ENCODE measurements around the gene IER2.

IER2 gene

DNA sequence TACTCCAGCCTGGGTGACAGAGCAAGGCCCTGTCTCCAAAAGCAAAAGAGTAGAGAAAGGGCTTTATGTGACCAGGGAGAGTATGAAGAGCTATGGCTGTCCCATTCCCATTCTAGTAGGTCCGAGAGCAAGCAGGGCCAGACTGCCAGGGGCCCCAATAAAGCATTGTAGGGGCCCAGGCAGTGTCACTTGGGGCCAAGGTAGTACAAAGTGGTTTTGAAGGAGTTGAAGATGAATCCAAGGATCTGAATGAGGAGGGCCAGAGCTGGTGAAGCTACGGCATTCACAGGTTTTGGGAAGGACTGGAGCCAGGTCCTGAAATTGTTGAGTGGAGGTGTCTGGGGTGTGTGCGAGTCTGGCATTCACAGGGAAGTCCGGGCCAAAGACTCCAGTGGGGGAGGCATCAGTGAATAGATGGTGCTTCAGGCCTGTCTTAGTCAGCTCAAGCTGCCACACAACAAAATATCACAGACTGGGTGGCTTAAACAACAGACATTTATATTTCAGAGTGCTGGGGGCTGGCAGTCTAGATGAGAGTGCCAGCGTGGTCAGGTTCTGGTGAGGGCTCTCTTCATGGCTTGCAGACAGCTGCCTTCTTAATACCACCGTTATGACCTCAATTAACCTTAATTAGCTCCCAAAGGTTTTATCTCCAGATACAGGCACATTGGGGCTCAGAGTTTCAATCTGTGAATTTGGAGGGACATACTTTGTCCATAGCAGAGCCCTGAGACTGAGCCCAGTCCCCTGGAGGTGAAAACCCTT, 22.2 kb upstream of the IER2 start:
- TF ChIP-seq POLR2A (IDR thresholded peaks at IDR 0.05; ENCODE audit: low read depth, low read length): no peak
- FAIRE-seq (no peak), DNase-seq (ENCODE audit: insufficient read length, low spot score) (no peak)

DNA sequence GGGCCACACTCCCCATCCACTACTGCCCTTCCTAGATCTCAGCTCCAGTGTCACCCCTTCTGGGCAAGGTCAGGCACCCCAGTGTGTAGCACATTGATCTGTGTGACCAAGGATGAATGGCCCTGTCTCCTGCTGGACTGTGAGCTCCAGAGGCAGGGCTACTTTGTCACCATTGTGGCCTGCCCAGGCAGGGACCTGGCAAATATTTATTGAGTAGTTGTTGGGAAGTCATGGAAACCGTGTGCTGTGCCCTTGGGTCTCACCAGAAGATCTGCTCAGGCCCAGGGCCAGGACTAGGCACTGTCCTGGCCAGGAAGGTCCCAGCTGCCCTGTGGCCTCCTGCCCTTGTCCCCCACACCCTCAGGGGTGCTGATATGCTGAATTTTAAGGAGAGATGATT, 21.6 kb upstream of the IER2 start:
- no peak for FAIRE-seq
- no peak for TF ChIP-seq POLR2A (IDR thresholded peaks at IDR 0.05; ENCODE audit: low read depth, low read length)
- DNase-seq (ENCODE audit: insufficient read length, low spot score): no peak

DNA sequence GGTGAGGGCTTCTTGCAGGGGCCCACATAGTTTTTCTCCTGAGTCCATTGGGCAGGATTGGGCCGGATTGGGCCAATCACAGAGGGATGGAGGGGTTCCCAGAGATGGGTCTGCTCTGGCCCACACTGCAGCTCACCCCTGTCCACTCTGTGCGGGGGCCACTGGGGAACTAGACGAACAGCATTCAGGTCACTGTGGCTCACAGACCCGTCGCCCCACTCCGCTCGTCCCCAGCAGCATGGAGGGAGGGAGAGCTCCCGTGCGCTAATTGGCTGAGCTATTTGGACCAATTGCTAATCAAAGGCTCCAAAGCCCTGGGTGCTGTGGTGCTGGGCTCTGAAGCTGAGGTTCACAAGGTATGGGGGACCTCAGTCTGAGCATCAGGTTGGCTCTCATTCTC, 20.8 kb upstream of the IER2 start:
- no peak for TF ChIP-seq POLR2A (IDR thresholded peaks at IDR 0.05; ENCODE audit: low read depth, low read length)
- no peak for FAIRE-seq
- DNase-seq (ENCODE audit: insufficient read length, low spot score): no peak

DNA sequence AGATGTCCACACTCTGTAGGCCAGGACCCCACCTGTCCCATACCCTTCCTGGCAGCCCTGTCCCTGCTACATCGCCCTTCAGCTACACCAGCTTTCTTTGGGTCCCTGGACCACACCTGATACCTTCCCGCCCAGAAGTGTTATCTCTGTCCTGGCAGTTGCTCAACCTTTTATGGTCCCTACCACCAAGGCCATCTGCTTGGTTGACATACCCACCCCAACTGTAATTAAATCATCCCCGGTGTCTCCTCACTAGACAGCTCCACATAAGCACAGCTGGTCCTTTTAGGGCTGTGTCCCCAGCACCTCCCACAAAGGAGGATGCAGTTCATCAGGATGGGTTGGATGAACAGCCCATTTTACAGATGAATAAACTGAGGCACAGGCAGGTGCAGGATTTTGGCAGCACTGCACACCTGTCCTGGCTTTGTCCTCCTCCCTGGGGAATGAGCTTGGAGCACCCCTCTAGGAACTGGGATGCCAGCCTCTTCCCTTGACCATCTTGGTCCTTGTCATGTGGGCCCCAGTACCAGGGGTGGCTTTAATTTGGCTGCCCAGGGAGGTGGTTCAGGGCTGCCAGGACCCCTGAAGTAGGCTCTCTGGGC, 19.2 kb upstream of the IER2 start:
- FAIRE-seq (no peak), DNase-seq (ENCODE audit: insufficient read length, low spot score) (no peak)
- TF ChIP-seq POLR2A (IDR thresholded peaks at IDR 0.05; ENCODE audit: low read depth, low read length): no peak

DNA sequence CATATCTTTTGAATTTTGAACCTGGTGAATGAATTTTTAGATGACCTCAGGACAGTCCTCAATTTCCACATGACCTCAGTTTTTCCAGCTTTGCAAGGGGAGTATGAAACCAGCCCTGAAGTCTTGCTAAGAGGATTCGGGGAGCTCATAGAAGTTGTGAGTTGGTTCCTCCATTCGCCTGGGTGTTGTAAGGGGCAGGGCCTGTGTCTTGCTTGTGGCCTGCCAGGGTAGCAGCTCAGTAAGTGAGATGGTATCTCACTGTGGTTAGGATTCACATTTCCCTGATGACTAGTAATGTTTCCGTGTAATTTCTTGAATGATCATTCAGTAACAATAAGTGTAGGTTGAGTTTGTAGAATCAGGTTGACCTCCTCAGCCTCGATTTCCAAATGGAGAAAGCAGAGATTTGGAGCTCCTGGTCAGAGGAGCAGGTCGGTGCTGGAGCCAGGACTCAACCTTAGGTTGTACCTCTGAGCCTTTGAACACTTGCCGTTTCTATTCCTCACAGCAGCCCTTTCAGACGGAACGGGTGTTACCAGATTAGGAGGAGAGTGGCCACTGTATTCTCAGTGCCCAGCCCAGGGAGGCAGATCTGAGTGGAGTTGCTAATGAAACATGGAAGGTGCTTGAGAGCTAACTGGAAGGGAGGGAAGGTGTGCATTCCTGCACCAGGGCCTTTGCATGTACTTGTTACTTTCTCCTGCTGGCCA, 17.6 kb upstream of the IER2 start:
- no peak for TF ChIP-seq POLR2A (IDR thresholded peaks at IDR 0.05; ENCODE audit: low read depth, low read length)
- FAIRE-seq: no peak
- no peak for DNase-seq (ENCODE audit: insufficient read length, low spot score)

DNA sequence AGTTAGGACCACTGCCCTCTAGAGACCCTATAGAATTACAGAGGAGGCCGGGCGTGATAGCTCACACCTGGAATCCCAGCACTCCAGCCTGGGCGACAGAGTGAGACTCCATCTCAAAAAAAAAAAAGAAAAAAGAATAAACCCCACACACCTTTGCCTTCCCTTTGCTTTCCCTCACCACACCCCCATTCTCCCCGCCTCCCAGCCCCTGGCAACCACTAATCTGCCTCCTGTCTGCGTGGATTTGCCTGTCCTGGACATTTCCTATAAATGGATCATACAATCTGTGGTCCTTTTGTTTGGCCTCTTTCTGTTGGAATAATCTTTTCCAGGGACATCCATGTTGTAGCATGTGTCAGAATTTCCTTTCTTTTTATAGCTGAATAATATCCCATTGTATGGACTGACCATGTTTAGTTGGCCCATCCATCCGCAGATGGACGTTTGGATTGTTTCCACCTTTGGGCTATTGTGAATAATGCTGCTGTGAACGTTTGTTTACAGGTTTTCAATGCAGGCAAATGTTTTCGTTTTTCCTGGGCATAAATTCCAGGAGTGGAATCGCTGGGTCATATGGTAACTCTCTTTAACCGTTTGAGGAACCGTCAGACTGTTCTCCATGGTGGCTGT, 16.9 kb upstream of the IER2 start:
- no peak for TF ChIP-seq POLR2A (IDR thresholded peaks at IDR 0.05; ENCODE audit: low read depth, low read length)
- no peak for DNase-seq (ENCODE audit: insufficient read length, low spot score)
- FAIRE-seq: no peak

DNA sequence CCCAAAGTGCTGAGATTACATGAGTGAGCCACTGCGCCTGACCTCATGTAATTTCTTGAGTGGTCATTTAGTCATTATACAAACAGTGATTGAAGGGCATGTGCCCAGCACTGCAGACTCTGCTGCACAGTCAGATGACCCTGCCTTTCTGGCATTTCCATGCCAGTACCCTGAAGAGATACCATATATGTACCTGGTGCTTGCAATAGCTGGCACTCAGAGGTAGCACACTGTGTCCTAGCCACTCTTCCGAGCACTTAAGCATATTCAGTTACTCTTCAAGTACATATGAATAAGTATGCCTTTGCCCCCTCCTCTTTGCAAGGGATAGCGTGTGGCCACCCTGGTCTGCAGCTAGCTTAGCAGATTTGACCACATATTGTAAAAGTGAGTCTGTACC, 15.6 kb upstream of the IER2 start:
- no peak for TF ChIP-seq POLR2A (IDR thresholded peaks at IDR 0.05; ENCODE audit: low read depth, low read length)
- FAIRE-seq: no peak
- no peak for DNase-seq (ENCODE audit: insufficient read length, low spot score)

DNA sequence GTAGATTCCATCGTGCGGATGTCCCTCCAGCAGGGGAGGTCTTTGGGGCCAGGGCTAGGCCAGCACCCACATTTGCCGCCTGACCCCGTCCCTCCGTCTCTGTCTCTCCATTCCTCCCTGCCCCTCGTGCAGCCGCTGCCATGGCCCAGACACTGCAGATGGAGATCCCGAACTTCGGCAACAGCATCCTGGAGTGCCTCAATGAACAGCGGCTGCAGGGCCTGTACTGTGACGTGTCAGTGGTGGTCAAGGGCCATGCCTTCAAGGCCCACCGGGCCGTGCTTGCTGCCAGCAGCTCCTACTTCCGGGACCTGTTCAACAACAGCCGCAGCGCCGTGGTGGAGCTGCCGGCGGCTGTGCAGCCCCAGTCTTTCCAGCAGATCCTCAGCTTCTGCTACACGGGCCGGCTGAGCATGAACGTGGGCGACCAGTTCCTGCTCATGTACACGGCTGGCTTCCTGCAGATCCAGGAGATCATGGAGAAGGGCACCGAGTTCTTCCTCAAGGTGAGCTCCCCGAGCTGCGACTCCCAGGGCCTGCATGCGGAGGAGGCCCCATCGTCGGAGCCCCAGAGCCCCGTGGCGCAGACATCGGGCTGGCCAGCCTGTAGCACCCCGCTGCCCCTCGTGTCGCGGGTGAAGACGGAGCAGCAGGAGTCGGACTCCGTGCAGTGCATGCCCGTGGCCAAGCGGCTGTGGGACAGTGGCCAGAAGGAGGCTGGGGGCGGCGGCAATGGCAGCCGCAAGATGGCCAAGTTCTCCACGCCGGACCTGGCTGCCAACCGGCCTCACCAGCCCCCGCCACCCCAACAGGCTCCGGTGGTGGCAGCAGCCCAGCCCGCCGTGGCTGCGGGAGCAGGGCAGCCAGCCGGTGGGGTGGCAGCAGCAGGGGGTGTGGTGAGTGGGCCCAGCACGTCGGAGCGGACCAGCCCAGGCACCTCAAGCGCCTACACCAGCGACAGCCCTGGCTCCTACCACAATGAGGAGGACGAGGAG, 14.8 kb upstream of the IER2 start:
- no peak for TF ChIP-seq POLR2A (IDR thresholded peaks at IDR 0.05; ENCODE audit: low read depth, low read length)
- DNase-seq (ENCODE audit: insufficient read length, low spot score) (no peak), FAIRE-seq (no peak)

DNA sequence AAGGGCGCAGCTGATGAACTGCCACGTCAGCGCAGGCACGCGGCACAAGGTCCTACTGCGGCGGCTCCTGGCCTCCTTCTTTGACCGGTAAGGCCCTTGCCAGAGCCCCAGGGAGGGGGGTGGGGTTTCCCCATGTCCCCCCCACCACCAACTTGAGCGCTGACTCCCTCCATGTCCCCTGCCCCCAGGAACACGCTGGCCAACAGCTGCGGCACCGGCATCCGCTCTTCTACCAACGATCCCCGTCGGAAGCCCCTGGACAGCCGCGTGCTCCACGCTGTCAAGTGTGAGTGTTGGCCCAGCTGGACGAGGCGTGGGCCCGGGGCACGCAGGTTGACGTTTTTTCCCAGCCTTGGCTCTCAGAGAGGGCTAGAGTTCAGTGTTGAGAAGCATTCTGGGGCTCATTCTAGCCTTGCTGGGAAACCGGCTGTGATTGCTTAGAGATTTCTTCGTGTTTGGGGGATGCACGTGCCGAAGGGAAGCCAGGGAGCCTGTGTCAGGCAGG, 12.9 kb upstream of the IER2 start:
- FAIRE-seq: no peak

DNA sequence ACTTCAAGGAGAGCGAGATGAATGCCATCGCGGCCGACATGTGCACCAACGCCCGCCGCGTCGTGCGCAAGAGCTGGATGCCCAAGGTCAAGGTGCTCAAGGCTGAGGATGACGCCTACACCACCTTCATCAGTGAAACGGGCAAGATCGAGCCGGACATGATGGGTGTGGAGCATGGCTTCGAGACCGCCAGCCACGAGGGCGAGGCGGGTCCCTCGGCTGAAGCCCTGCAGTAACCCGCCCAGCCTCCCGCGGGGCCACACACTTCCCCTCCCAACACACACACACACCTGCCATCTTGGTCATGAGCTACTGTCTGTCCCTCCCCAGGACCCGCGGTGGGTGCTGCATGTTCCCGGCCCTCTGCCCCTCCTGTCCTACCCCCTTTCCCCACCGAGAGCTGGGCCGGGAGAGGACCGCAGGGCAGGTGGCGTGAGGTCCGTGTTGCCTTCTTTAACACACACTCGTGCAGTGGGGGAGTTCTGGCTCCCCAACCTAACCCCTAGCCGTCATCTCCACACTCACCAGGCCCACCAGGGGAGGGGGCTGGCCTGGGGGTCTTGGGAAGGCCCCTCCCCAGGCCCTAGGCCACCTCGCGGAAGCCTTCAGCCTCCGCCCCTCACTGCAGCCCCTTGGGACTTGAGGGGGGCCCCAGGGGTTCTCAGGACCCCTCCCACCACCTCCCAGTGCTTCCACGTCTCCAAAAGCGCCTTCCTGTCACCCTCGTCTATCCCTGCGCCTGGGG, 11.9 kb upstream of the IER2 start:
- DNase-seq (ENCODE audit: insufficient read length, low spot score) (no peak), FAIRE-seq (no peak)
- no peak for TF ChIP-seq POLR2A (IDR thresholded peaks at IDR 0.05; ENCODE audit: low read depth, low read length)

More for the DNA sequence above, 12.9 kb upstream of the IER2 start:
- TF ChIP-seq POLR2A (IDR thresholded peaks at IDR 0.05; ENCODE audit: low read depth, low read length): no peak
- no peak for DNase-seq (ENCODE audit: insufficient read length, low spot score)

DNA sequence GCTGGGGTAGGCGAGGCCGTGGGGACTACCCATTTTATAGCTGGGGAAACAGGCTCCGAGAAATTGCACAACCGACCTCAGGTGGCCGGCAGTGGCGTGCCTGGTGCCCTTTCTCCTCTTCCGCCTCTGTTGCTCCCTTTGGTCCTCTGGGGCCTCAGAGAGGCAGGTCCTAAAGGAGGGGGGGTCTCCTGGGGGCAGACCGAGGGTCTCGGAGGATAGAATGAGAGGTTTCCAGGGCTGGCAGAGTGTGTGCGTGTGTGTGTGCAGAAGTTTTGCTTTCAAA, 11.4 kb upstream of the IER2 start:
- TF ChIP-seq POLR2A (IDR thresholded peaks at IDR 0.05; ENCODE audit: low read depth, low read length): no peak
- no peak for FAIRE-seq

DNA sequence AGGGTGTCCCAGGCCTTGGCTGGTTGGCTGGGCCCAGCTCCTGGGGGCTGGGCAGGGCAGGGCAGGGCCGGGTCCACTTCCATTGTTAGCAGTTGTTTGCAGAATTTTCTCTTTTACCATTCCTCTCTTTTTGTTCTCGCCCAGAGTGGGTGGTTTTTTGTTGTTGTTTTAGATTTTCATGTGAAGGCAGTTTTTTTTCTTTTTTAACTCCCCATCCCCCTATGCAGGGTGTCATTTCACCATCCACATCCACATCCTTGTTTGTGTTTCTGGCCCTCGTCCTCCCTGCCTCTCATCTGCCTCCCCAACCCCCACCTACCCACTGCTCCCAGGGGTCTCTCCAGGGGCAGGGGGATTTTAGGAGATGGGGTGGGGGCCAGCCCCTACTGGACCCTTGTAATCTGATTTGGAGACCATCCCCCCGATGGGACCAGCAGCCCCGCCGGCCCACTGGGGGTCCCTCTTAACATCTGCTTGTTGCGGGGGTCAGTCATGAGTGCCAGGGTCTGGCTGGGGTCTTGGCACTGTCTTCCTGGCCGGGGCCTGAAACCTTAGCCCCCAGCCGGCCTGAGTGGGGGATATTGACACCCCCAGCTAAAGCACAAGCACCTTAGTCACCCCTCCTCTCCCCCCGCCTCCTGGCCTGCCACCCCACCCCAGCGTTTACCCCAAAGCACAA, 10.4 kb upstream of the IER2 start:
- DNase-seq (ENCODE audit: insufficient read length, low spot score): no peak
- TF ChIP-seq POLR2A (IDR thresholded peaks at IDR 0.05; ENCODE audit: low read depth, low read length): no peak
- FAIRE-seq: no peak

More for the DNA sequence above, 11.4 kb upstream of the IER2 start:
- no peak for DNase-seq (ENCODE audit: insufficient read length, low spot score)
